T-helper 2 cell treated with Interferon-gamma antibody and Interleukin-4, amounts not matched to agents 5 μg/mL and 100 μg/mL, for 36 hours (primary cell): ENCODE data around the gene RNU7-1.

Experiments
- DNase-seq: peaks from one replicate; pipeline ENCODE4 v3.0.0; 2021; ENCODE audit warnings: low spot score
- H3K27ac Mint-ChIP-seq: one replicate; pipeline ENCODE4 v1.8.0; 2021; ENCODE audit warnings: mild to moderate bottlenecking, mixed read lengths
- H3K27me3 Mint-ChIP-seq: one replicate; pipeline ENCODE4 v1.8.0; 2021; ENCODE audit warnings: low read depth, mixed read lengths
- H3K36me3 Mint-ChIP-seq: one replicate; pipeline ENCODE4 v1.8.0; 2021; ENCODE audit warnings: low read depth, mixed read lengths
- H3K4me1 Mint-ChIP-seq: one replicate; pipeline ENCODE4 v1.8.0; 2021; ENCODE audit warnings: low read depth, mixed read lengths
- H3K4me3 Mint-ChIP-seq: one replicate; pipeline ENCODE4 v1.8.0; 2022; ENCODE audit warnings: mild to moderate bottlenecking, moderate library complexity, mixed read lengths
- H3K9me3 Mint-ChIP-seq: one replicate; pipeline ENCODE4 v1.8.0; 2021; ENCODE audit warnings: mixed read lengths

Gene RNU7-1

GRCh38 chr12:6958609-6959057, 15.0 kb downstream of the RNU7-1 start:
- Mint-ChIP-seq H3K27ac (peak overlapping the region; percentile 97), H3K4me3 (peak overlapping the region; percentile 85), H3K36me3 (peaks cover 74% of the 10 kb centered on the region), H3K4me1 (peaks cover 70% of the 10 kb centered on the region), H3K9me3 (no peaks in the 10 kb centered on the region), H3K27me3 (no peaks in the 10 kb centered on the region)
- no peak for DNase-seq

- H3K4me1 Mint-ChIP-seq: peaks cover 66% of the 10 kb centered on the region
- no peaks in the 10 kb centered on the region for H3K9me3 Mint-ChIP-seq
- no peaks in the 10 kb centered on the region for H3K27me3 Mint-ChIP-seq
- H3K36me3 Mint-ChIP-seq: peaks cover 69% of the 10 kb centered on the region
- peak overlapping the region; percentile 85 for H3K4me3 Mint-ChIP-seq
- peak overlapping the region; percentile 97 for H3K27ac Mint-ChIP-seq
- peak; percentile 75 for DNase-seq
These were observed 15.6 kb downstream of the RNU7-1 start for GRCh38 chr12:6959058-6959804.

GRCh38 chr12:6959805-6960592, 16.4 kb downstream of the RNU7-1 start:
- H3K27ac Mint-ChIP-seq: peak overlapping the region; percentile 97
- H3K36me3 Mint-ChIP-seq: peaks cover 69% of the 10 kb centered on the region
- DNase-seq: no peak

DNA sequence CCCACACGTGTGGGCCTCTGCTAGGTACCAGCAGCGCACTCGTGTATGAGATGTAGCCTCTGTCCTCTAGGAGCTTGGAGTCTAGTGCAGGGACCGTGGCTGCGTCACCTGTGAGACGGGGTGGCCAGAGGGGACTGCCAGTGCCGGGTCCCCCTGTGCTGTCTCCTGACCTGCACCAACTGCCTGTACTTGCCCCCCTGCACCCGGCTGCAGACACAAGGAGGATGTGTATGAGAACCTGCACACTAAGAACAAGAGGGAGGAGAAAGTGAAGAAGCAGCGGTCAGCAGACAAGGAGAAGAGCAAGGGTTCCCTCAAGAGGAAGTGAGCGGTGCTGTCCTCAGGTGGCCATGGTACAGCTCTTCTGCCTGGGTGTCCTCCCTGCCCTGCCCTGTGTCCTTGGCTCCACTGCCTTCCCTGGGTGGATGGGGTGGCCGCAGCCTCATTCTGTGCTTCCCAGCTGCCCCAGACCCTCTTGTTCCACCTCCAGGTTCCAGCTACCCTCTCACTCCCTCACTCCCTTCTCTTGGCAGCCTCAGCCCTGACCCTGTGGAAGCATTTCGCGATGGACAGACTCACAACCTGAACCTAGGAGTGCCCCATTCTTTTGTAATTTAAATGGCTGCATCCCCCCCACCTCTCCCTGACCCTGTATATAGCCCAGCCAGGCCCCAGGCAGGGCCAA, 17.1 kb downstream of the RNU7-1 start:
- H3K4me3 Mint-ChIP-seq: peak overlapping the region; percentile 85
- peak overlapping the region; percentile 97 for H3K27ac Mint-ChIP-seq
- peaks cover 69% of the 10 kb centered on the region for H3K36me3 Mint-ChIP-seq
- no peaks in the 10 kb centered on the region for H3K27me3 Mint-ChIP-seq
- peaks cover 68% of the 10 kb centered on the region for H3K4me1 Mint-ChIP-seq
- H3K9me3 Mint-ChIP-seq: no peaks in the 10 kb centered on the region
- DNase-seq: no peak

More at GRCh38 chr12:6959805-6960592, 16.4 kb downstream of the RNU7-1 start:
- H3K27me3 Mint-ChIP-seq: no peaks in the 10 kb centered on the region
- peak overlapping the region; percentile 85 for H3K4me3 Mint-ChIP-seq
- H3K9me3 Mint-ChIP-seq: no peaks in the 10 kb centered on the region
- H3K4me1 Mint-ChIP-seq: peaks cover 65% of the 10 kb centered on the region

DNA sequence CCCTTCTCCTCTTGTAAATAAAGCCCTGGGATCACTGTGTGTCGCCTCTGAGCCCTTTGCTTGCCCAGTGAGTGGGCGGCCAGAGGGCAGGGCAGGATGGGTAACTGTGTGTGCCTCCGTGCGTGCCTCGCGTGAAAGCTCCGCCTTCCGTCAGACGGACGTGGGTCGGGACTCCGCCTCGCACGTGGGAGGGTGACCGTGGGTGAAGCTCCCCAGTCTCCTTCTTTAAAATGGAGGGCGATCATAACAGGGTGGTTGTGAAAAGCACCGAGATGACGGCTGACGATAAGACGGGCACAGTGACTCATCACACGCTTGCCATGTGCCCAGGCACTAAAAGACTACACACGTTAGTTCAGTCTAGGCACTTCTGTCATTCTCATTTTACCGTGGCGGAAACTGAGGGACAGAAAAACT, 17.7 kb downstream of the RNU7-1 start:
- Mint-ChIP-seq H3K27me3 (no peaks in the 10 kb centered on the region), H3K9me3 (no peaks in the 10 kb centered on the region), H3K4me3 (peak overlapping the region; percentile 85), H3K27ac (peak overlapping the region; percentile 97), H3K36me3 (peaks cover 70% of the 10 kb centered on the region), H3K4me1 (peaks cover 65% of the 10 kb centered on the region)
- DNase-seq: peak; percentile 94

DNA sequence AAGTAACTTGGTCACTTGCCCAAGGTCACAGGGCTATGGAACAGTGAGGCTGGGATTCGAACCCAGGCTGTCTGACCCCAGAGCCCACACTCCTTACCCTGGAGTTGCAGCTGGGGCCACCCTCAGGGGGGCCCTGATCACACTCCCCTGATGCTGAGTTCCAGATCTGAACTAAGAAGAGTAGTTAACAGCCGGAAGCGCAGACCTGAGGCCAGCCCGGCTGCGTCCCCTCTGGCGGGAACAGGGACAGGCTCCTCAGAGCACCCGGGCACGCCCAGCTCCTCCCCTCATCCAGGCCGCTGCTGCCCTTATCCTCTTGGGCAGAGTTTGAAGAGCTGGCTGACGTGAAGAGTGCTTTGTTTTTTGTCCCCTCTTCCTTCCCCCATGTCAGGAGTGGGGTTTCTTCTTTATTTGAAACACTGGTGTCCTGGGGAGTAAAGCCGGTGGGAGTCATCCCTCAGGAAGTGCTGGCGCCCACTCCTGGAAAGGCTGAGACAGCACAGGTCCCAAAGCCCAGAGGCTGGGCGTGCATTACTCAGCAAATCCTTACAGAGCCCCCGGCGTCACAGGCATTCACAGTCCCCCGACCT, 18.2 kb downstream of the RNU7-1 start:
- H3K4me3 Mint-ChIP-seq: peak overlapping the region; percentile 85
- no peaks in the 10 kb centered on the region for H3K9me3 Mint-ChIP-seq
- H3K27ac Mint-ChIP-seq: peak overlapping the region; percentile 97
- peak; percentile 58 for DNase-seq
- no peaks in the 10 kb centered on the region for H3K27me3 Mint-ChIP-seq
- peaks cover 70% of the 10 kb centered on the region for H3K36me3 Mint-ChIP-seq
- H3K4me1 Mint-ChIP-seq: peaks cover 63% of the 10 kb centered on the region

DNA sequence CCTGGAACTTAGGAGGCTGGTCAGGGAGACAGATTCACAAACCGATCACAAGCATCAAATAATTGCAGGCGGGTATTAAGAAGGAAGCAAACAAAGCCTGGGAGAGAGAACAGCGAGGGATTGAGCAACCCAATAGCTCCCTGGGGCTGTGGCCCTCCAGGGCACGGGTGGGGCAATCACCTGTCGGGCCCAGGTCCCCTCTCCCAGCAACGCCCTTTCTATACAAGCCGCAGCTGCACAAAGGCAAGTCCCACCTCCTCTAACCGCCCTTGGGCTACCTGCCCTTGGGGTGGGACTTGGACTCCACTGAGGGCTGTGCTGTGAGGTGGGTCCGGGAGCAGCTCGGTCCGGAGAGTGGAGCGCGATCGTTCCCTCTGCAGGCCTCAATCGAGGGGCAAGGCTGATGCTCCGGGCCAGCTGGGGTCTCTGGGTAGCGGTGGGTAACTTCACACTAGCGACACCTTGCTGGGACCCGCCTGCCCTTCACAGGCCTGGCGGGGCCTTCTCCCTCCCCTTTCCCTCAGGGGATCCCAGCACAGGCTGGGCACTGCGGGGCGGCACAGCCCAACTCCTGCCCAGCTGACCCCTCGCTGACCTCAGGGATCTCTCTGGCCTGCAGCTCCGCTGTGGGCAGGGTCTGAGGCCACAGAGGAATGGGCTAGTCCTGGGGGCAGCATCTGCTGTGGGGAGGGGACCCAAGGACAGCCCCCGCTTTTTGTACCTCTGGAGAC, 18.8 kb downstream of the RNU7-1 start:
- H3K4me1 Mint-ChIP-seq: peaks cover 58% of the 10 kb centered on the region
- H3K36me3 Mint-ChIP-seq: peaks cover 69% of the 10 kb centered on the region
- H3K27ac Mint-ChIP-seq: peak overlapping the region; percentile 97
- peak overlapping the region; percentile 85 for H3K4me3 Mint-ChIP-seq
- no peaks in the 10 kb centered on the region for H3K27me3 Mint-ChIP-seq
- DNase-seq: no peak
- no peaks in the 10 kb centered on the region for H3K9me3 Mint-ChIP-seq

DNA sequence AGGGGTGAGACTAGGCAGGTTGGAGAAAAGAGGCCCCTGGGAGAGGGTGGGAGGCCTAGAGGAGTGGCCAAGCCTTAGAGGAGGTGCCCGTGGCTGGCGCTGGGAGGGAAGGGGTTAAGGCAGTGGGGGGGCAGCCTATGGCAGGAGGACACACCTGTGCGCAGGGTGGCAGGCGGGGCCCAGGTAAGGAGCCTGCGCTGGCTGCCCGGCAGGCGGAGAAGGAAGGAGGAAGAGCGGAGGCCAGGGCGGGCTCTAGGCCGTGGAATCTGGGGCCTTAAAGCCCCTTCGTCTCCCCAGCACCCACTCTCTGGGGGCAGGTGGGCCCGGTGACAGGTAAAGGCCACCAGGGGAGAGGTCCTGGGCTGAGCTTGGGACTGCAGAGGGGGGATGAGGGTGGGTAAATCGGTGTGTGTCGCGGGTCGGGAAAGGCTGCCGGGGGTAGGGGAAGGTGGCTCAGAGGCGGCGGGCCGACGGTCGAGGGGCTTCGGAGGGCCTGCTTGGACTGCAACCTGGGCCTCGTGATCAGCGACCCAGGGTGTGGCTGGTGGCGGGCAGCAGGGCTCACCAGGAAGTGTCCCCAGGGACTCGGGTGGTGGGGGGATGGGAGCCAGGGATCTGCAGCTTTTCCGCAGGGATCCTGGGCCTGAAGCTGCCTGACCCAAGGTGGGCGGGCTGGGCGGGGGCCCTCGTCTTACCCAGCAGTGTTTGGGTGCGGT, 19.6 kb downstream of the RNU7-1 start:
- peaks cover 67% of the 10 kb centered on the region for H3K36me3 Mint-ChIP-seq

GRCh38 chr12:6963791-6964413, 20.3 kb downstream of the RNU7-1 start:
- Mint-ChIP-seq H3K36me3 (peaks cover 67% of the 10 kb centered on the region), H3K9me3 (no peaks in the 10 kb centered on the region), H3K27ac (peak overlapping the region; percentile 64), H3K4me1 (peaks cover 49% of the 10 kb centered on the region), H3K27me3 (no peaks in the 10 kb centered on the region), H3K4me3 (no peak overlapping the region)
- DNase-seq: no peak

More for the DNA sequence above, 19.6 kb downstream of the RNU7-1 start:
- no peaks in the 10 kb centered on the region for H3K9me3 Mint-ChIP-seq
- H3K4me3 Mint-ChIP-seq: no peak overlapping the region
- H3K27ac Mint-ChIP-seq: no peak overlapping the region
- H3K4me1 Mint-ChIP-seq: peaks cover 52% of the 10 kb centered on the region
- DNase-seq: no peak
- no peaks in the 10 kb centered on the region for H3K27me3 Mint-ChIP-seq

DNA sequence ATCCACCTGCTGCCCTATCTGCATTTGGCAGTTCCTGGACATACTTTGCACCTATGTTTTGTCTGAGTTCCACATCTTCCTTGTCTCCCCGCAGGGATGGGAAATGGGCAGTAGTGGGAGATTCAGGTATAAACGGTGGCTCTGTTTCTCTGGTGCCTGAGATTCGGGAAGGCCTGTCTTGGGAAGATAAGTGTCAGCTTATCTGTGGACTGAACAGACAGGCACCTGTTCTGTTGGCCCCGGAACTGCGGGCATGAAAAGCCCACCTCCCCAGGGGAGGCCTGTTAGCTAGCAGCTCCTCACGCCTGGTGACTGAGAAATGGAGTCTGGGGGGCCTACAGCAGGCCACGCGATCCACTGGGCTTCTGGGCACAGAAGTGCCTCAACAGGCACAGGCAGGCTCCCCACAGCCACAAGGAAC, 21.0 kb downstream of the RNU7-1 start:
- Mint-ChIP-seq H3K4me3 (no peak overlapping the region), H3K4me1 (peaks cover 47% of the 10 kb centered on the region), H3K36me3 (peaks cover 65% of the 10 kb centered on the region), H3K27ac (peak overlapping the region; percentile 64), H3K27me3 (no peaks in the 10 kb centered on the region), H3K9me3 (no peaks in the 10 kb centered on the region)
- DNase-seq: no peak

DNA sequence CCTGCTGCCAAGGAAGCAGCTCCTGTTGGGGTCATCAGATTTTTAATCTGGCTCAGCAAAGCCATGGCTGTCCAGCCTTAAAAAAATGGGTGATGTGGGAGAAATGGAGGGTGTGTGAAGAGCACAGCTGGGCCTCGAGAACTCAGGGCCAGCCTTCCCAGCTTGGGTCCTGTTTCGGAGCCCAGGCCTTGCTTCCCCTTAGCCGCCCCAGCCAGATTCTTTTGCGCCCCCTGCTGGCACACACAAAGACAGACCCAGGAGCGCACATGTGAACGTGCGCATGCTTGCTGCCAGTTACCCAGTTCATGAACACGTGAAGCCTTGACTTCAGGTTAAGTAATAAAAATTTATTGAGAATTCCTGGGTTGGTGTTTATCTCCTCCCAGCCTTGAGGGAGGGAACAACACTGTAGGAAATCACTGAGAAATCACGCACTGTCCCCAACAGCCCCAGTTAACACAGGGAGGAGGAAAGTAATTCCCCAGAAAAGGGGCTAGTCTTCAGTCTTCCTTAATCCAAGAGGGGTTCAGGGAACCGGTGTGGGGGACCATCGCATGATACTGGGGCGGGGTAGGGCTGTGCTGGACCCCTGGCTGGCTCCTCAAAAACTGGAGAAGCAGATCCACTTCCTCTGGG, 21.5 kb downstream of the RNU7-1 start:
- Mint-ChIP-seq H3K4me1 (peaks cover 47% of the 10 kb centered on the region), H3K4me3 (no peak overlapping the region), H3K27ac (peak overlapping the region; percentile 64), H3K36me3 (peaks cover 64% of the 10 kb centered on the region), H3K9me3 (no peaks in the 10 kb centered on the region), H3K27me3 (no peaks in the 10 kb centered on the region)
- peak; percentile 80 for DNase-seq

DNA sequence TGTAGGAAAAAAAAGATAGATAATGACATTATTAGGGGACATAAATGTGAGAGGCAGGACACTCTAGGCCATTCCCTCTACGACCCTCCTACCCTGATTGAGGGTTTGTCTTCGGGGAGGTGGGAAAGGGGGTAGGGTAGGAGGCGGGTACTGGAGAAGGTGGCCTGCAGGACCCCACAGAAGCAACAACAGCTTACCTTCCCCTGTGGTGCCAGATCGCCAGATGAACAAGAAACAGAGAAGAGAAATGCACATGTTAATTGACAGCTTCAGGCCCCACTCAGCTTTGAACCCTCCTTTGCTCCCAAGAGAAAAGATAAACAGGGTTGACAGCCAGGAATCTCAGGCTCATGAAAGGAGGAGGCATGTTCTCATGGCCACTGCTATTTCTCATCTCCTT, 22.1 kb downstream of the RNU7-1 start:
- peaks cover 42% of the 10 kb centered on the region for H3K4me1 Mint-ChIP-seq
- H3K4me3 Mint-ChIP-seq: no peak overlapping the region
- H3K36me3 Mint-ChIP-seq: peaks cover 59% of the 10 kb centered on the region

More for the DNA sequence above, 22.1 kb downstream of the RNU7-1 start:
- Mint-ChIP-seq H3K27me3 (no peaks in the 10 kb centered on the region), H3K9me3 (no peaks in the 10 kb centered on the region), H3K27ac (peak overlapping the region; percentile 64)
- no peak for DNase-seq
